Chondrocyte (in vitro differentiated cells): ENCODE measurements around the gene COL6A1. TPM values are rescaled to one million over a fixed set of nuclear protein-coding genes. Genes with fewer than 3 reads are reported as not detected.
A peak's percentile ranks its signal among the peaks of the same experiment; 100 is the strongest.

Experiments
- DNase-seq: peaks from one replicate; pipeline ENCODE4 v3.0.0; 2021; ENCODE audit warnings: mixed read lengths, low spot score
- H3K27ac Mint-ChIP-seq: one replicate; pipeline ENCODE4 v1.8.0; 2021; ENCODE audit warnings: mild to moderate bottlenecking, moderate library complexity, mixed read lengths; ENCODE audit not compliant: unreplicated experiment
- H3K27me3 Mint-ChIP-seq: 2 replicates; pipeline ENCODE4 v1.8.0; 2021; ENCODE audit warnings: low read depth, mixed read lengths
- H3K36me3 Mint-ChIP-seq: 2 replicates; pipeline ENCODE4 v1.8.0; 2021; ENCODE audit warnings: low read depth, mixed read lengths
- H3K4me1 Mint-ChIP-seq: 2 replicates; pipeline ENCODE4 v1.8.0; 2021; ENCODE audit warnings: low read depth, mild to moderate bottlenecking, mixed read lengths
- H3K4me3 Mint-ChIP-seq: one replicate; pipeline ENCODE4 v1.8.0; 2021; ENCODE audit warnings: mild to moderate bottlenecking, moderate library complexity, mixed read lengths; ENCODE audit not compliant: unreplicated experiment
- H3K9me3 Mint-ChIP-seq: 2 replicates; pipeline ENCODE4 v1.8.0; 2021; ENCODE audit warnings: low read depth, mixed read lengths
- total RNA-seq: library from RNA; stranded (reverse); gene quantifications from 3 replicates; pipeline ENCODE4 v1.2.1, GENCODE V29; 2021
- TF ChIP-seq, protein P1 (sequence below): fragments of 200-600 bp; sonication (generic); IDR thresholded peaks from 2 replicates; pipeline ENCODE4 v1.5.0; 2021; ENCODE audit warnings: antibody characterized with exemption, mild to moderate bottlenecking, moderate library complexity

COL6A1 gene
- total RNA-seq, 1 donor from 2014 or later = 1,052 TPM

DNA sequence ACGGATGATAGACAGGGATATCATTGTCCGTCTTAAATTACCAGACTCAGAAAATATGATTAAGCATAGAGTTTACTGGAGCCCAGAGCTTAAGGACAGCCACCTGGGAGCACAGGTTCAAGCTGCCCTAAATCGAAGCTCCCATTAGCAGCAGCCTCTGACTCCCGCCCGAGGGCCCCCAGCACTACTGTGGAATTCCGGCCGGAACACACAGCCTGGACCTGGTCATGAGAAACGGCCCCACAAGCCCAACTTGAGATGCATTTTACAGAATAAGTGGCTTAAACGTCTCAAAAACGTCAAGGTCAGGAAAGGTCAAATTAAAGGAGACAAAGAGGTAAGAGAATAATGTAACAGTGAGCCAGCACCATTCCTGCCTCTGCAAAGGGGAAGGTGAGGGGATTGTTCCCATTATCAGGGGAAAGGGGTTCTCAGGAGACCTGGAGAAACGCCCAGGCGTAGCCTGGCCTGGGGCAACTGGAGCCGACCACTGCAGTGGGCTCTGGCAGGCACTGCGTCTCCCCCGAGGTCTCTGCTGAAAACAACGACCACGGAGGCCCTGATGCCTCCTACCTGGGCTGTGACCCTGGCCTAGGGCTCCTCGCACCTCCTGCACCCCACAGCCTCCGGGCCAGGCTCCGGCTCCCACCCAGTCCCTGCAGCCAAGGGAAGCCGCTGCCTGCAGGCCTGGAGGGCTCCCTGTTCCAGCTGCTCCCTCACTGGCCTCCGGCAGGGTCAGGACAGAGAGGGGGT lies 11.5 kb upstream of the COL6A1 start:
- Mint-ChIP-seq H3K9me3 (no peaks in the 10 kb centered on the region), H3K4me1 (peaks cover 34% of the 10 kb centered on the region), H3K27ac (no peak overlapping the region), H3K36me3 (no peaks in the 10 kb centered on the region), H3K27me3 (no peaks in the 10 kb centered on the region), H3K4me3 (no peak overlapping the region)
- TF ChIP-seq, protein P1, sequence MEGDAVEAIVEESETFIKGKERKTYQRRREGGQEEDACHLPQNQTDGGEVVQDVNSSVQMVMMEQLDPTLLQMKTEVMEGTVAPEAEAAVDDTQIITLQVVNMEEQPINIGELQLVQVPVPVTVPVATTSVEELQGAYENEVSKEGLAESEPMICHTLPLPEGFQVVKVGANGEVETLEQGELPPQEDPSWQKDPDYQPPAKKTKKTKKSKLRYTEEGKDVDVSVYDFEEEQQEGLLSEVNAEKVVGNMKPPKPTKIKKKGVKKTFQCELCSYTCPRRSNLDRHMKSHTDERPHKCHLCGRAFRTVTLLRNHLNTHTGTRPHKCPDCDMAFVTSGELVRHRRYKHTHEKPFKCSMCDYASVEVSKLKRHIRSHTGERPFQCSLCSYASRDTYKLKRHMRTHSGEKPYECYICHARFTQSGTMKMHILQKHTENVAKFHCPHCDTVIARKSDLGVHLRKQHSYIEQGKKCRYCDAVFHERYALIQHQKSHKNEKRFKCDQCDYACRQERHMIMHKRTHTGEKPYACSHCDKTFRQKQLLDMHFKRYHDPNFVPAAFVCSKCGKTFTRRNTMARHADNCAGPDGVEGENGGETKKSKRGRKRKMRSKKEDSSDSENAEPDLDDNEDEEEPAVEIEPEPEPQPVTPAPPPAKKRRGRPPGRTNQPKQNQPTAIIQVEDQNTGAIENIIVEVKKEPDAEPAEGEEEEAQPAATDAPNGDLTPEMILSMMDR = no peak
- DNase-seq = no peak

DNA sequence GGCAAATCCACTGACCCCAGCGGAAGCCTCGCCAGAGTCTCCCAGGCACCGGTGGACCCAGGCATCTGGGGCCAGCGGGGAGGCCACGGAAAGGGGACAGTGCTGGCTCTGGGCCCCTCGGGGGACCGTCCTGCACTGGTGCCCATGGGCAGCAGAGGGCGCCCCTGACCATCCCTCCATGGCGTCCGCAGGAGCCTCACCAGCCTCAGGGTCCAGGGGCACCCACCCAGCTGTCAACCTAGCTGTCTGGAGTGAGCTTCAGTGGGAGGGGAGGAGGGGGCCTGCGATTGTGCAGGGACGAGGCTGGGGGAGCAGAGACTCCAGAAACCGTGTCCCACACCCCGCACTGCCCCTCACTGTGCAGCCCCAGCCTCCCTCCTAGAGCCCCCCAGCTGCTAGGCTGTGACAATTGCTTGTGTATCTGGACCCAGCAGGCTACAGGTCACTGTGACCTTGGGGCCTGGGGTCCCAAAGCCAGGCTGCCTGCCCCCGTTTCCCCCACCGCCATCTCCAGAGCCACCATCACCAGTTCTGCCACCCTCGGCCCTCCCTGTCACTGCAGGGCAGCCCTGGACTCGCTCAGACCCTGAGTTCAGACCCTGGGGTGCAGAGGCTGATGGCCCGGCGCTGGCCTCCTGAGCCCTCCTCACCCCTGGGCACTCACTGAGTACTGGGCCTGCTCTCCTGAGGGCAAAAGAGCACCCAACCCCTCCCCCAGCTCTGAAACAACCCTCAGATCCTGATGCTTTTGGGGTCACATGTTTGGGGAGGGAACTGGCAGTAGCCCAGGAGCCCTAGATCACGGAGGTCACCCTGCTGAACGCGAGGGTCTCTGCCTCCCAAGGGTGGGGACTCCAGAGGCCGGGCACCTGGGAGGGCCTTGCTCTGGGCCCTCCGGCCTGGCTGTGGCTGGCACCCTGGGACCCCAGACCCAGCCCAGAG lies 10.6 kb upstream of the COL6A1 start:
- Mint-ChIP-seq H3K9me3 (no peaks in the 10 kb centered on the region), H3K36me3 (no peaks in the 10 kb centered on the region), H3K4me3 (no peak overlapping the region), H3K27me3 (no peaks in the 10 kb centered on the region), H3K27ac (peak overlapping the region; percentile 85), H3K4me1 (peaks cover 41% of the 10 kb centered on the region)
- no peak for DNase-seq
- TF ChIP-seq, protein P1 = peak; percentile 99

DNA sequence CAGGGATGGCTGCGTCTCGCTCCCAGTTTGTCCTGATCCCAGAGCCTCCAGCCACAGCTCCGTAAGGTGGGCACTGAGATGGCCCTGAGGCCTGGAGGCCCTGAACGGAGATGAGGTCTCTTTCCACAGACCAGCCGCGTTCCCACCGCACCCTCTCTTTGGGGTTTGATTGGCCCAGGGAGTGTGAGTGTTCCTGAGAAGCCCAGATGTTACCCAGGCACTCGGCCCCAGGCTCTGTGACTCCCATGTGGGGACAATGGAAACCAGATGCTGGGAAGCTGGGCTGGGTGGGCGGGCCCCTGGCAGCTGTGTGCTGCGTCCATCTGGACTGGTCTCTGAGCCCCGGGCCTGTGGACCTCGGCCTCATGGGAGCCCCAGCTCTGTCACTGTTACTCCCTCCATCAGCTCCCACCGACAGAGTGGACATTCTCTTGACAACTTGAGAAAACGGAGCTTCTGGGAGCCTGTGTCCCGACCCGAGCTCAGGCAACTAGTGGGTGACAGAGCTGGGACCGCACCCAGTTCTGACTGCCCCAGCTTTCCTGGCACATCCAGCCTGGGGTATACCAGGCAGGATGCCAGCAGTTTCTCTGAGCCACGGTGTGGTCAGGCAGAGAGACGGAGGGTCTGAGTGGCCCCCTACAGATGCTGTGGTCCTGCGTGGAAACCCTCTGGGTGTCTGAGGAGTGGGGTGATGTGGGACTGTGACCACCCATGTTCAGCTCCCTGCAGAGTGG lies 9.8 kb upstream of the COL6A1 start:
- no peaks in the 10 kb centered on the region for H3K27me3 Mint-ChIP-seq
- H3K27ac Mint-ChIP-seq = peak overlapping the region; percentile 85
- peaks cover 44% of the 10 kb centered on the region for H3K4me1 Mint-ChIP-seq
- no peaks in the 10 kb centered on the region for H3K36me3 Mint-ChIP-seq
- H3K4me3 Mint-ChIP-seq = no peak overlapping the region
- TF ChIP-seq, protein P1 = no peak
- DNase-seq = no peak
- no peaks in the 10 kb centered on the region for H3K9me3 Mint-ChIP-seq

DNA sequence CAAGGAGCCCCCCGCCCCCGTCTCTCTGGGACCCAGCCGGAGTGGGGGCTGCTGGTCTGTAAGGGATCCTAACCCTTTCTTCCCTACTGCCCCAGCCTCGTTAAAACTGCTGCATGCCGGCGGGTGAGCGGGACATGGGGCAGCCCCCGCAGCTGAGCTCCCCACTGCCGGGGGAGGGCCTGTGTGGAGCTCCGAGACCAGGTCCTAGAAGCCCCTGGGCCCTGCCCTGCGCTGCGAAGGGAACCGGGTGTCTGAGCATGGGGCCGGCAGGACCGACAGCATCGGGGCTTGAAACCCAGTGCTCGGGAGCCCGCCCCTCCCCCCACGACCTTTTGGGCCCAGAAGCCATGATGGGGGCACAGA lies 9.2 kb upstream of the COL6A1 start:
- TF ChIP-seq, protein P1 = no peak
- Mint-ChIP-seq H3K36me3 (no peaks in the 10 kb centered on the region), H3K9me3 (no peaks in the 10 kb centered on the region), H3K27me3 (no peaks in the 10 kb centered on the region), H3K27ac (peak overlapping the region; percentile 71), H3K4me1 (peaks cover 45% of the 10 kb centered on the region), H3K4me3 (peak overlapping the region; percentile 25)
- no peak for DNase-seq
